ENCODE results near the gene KCNQ1OT1. TPM values are rescaled to one million over a fixed set of nuclear protein-coding genes. Genes with fewer than 3 reads are reported as not detected.

The KCNQ1OT1 gene
- total and polyA plus RNA-seq, 2 of the 4 experiments (the other 2 are of a cell fraction), result 0.14 to 2.0 TPM

- TF ChIP-seq NFE2L2 (IDR thresholded peaks at IDR 0.05; ENCODE audit: low read depth, low read length), result no peak
- no peak for TF ChIP-seq POLR2A (IDR thresholded peaks at IDR 0.05; ENCODE audit: low read depth, low read length)
- TF ChIP-seq MAZ (IDR thresholded peaks at IDR 0.05; ENCODE audit: borderline replicate concordance, low read depth, low read length), result no peak
These were observed 46.6 kb downstream of the KCNQ1OT1 start (continued) for GRCh38 chr11:2653198-2653551.

- H2AK9ac ChIP-seq (replicated peaks; ENCODE audit: low read depth, low read length, poor library complexity), result no peak overlapping the region
- H3K9ac ChIP-seq (ENCODE audit: low read depth, low read length), result no peak overlapping the region
- H3K36me3 ChIP-seq (ENCODE audit: control insufficient read depth, insufficient read depth, low read length), result no peaks in the 10 kb centered on the region
- no peaks in the 10 kb centered on the region; the same call in 1 of the 2 replicates for H4K20me1 ChIP-seq (ENCODE audit: insufficient read depth, low read length)
- H3K79me1 ChIP-seq (ENCODE audit: low read depth in 1 of 2, low read length in 2 of 2), result peaks cover 0 to 3% of the 10 kb centered on the region in 2 experiments; a peak in 1 of 4 replicates
- H2BK120ac ChIP-seq (ENCODE audit: low read depth, low read length), result no peak overlapping the region
- ATAC-seq (ENCODE audit: low read depth) (no peak), DNase-seq (no peak)
- H3K4me1 ChIP-seq (ENCODE audit: control insufficient read depth, insufficient read depth, low read length), result no peaks in the 10 kb centered on the region
- dilution Hi-C loops (cut with HindIII; ENCODE audit: low sequenced_read_pairs, unreplicated experiment), result no loop called here
- ChIA-PET POLR2A (ENCODE audit: unreplicated experiment) (interaction anchor here (1.0 kb wide), 1 partner anchor 231 kb away, joined by 5 read pairs; no protein-coding TSS in a partner anchor), CTCF (no interaction called here)
- H3K4ac ChIP-seq (ENCODE audit: low read depth, low read length), result no peak overlapping the region
- no peak overlapping the region for H3K4me3 ChIP-seq (ENCODE audit: insufficient read depth, low read depth, low read length)
- H2BK20ac ChIP-seq (ENCODE audit: low read depth, low read length), result no peak overlapping the region
- H3K27me3 ChIP-seq (ENCODE audit: control insufficient read depth, insufficient read depth, low read length), result peaks cover 13% of the 10 kb centered on the region; the same call in 1 of the 2 replicates
- in situ Hi-C loops (cut with MboI; ENCODE audit: low sequenced_read_pairs), result no loop called here
- intact Hi-C loops (cut with micrococcal nuclease), result no loop called here
- no peaks in the 10 kb centered on the region for H3K9me1 ChIP-seq (ENCODE audit: insufficient read depth, low read length)
- no peak overlapping the region for H3K4me2 ChIP-seq (ENCODE audit: low read depth, low read length)
- H2AK5ac ChIP-seq (ENCODE audit: low read depth, low read length), result no peak overlapping the region
- no peak overlapping the region for H3K56ac ChIP-seq (ENCODE audit: extremely low read depth, insufficient read depth, low read length)
- no peak overlapping the region for H3K23ac ChIP-seq (ENCODE audit: low read depth, low read length)
- H4K8ac ChIP-seq (ENCODE audit: low read depth in 2 of 2, low read length in 2 of 2), result no peak overlapping the region
- no peak overlapping the region for H2BK5ac ChIP-seq (ENCODE audit: low read depth, low read length, poor library complexity, severe bottlenecking)
- no peak overlapping the region for H4K5ac ChIP-seq (ENCODE audit: low read depth, low read length)
- no TSS peak for BruUV-seq (replicated peaks)
- no peak overlapping the region for H3K14ac ChIP-seq (replicated peaks; ENCODE audit: low read depth, low read length)
- no peak overlapping the region for H4K91ac ChIP-seq (ENCODE audit: insufficient read depth, low read depth, low read length)
- H2AFZ ChIP-seq (replicated peaks; ENCODE audit: low read length, poor library complexity), result no peak overlapping the region
- H3K9me3 ChIP-seq (ENCODE audit: control insufficient read depth, insufficient read depth, low read length), result peaks cover 69% of the 10 kb centered on the region
- no peak overlapping the region for H3K27ac ChIP-seq (ENCODE audit: insufficient read depth, low read length)
- no peak overlapping the region for H3K18ac ChIP-seq (ENCODE audit: low read depth, low read length)
- no CpG with 5 or more reads among the region's 11 CpGs for WGBS, 2 experiments (ENCODE audit: extremely low coverage in 2 of 2, insufficient read length in 1 of 2)
- no peak overlapping the region for H2BK15ac ChIP-seq (ENCODE audit: low read depth, low read length)
- TF ChIP-seq MAFK (IDR thresholded peaks at IDR 0.05; ENCODE audit: low read depth, low read length), result no peak
- no peak for TF ChIP-seq RFX5 (IDR thresholded peaks at IDR 0.05; ENCODE audit: low read depth, low read length)
- TF ChIP-seq RAD21 (IDR thresholded peaks at IDR 0.05; ENCODE audit: low read length), result no peak
- no peak for TF ChIP-seq BHLHE40 (IDR thresholded peaks at IDR 0.05; ENCODE audit: low read depth, low read length)
- no peak for TF ChIP-seq ELK1 (IDR thresholded peaks at IDR 0.05; ENCODE audit: borderline replicate concordance, low read depth, low read length)
- TF ChIP-seq CEBPB (IDR thresholded peaks at IDR 0.05; ENCODE audit: low read depth, low read length), result no peak
- TF ChIP-seq SMC3 (IDR thresholded peaks at IDR 0.05; ENCODE audit: low read depth, low read length), result no peak
- TF ChIP-seq MXI1 (IDR thresholded peaks at IDR 0.05; ENCODE audit: borderline replicate concordance, low read depth, low read length), result no peak
- TF ChIP-seq MAZ (IDR thresholded peaks at IDR 0.05; ENCODE audit: borderline replicate concordance, low read depth, low read length), result no peak
- TF ChIP-seq POLR2A (IDR thresholded peaks at IDR 0.05; ENCODE audit: low read depth, low read length), result no peak
- no peak for TF ChIP-seq RCOR1 (IDR thresholded peaks at IDR 0.05; ENCODE audit: insufficient replicate concordance, low read length)
- no peak for TF ChIP-seq NFE2L2 (IDR thresholded peaks at IDR 0.05; ENCODE audit: low read depth, low read length)
- no peak for TF ChIP-seq FOS (IDR thresholded peaks at IDR 0.05; ENCODE audit: low read depth, low read length)
- no peak for TF ChIP-seq CTCF (conservative IDR thresholded peaks at IDR 0.05; ENCODE audit: low read depth, low read length)
These were observed 47.2 kb downstream of the KCNQ1OT1 start for GRCh38 chr11:2652333-2653197.
